ENCODE data around the gene ISG20. TPM values are rescaled to one million over a fixed set of nuclear protein-coding genes. Genes with fewer than 3 reads are reported as not detected.

Gene ISG20
- total RNA-seq, 4 donors from 2014 or later, result 6.1 to 15.1 (median 12.9) TPM

DNA sequence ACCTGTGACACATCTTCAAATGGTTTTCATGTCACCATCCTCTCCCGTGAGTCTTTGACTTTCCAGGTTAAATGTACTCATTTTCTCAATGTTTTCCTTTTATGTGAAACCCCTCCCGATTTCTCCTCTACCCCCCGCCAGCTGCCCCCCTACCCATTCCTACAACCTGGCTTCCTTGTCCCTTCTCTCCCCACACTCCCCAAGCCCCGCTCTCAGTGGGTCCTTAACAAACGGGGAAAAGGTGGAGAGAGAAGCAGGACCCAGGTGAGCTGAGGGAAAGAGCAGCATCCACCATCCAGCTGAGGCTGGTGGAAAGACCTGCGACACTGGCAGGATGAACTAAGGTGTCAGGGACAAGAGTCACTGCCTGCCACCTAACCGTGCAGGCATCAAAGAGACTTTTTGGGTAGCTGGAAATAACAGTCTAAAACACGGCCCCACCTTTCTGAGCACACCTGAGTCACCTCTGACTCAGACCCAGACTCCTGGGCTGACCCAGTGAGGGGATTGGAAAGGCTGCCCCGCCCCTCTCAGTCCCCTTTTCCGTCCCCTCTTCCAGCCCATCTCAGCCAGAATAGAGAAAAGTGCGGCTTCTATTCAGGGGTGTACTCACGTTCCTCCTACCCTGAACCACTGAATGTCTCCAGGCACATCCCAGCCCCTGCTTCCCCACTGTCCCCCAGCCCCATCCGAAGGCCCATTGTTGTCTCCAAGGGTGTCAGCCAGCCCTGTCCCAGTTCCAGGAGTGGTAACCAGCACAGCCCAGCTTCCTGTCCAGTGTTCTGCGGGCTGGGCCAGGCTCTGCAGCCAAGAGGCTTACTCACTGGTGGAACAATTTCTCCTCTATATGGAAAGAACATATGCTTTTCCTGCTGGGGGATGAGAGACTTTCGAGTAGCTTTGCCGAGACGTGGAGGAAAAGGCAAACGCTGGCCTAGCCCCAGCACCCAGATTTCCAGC, 20.4 kb downstream of the ISG20 start:
- H3K27me3 ChIP-seq, result no peaks in the 10 kb centered on the region
- TF ChIP-seq POLR2AphosphoS5 (IDR thresholded peaks at IDR 0.05), result no peak
- no peak for TF ChIP-seq POLR2A (IDR thresholded peaks at IDR 0.05)
- TF ChIP-seq, protein P1, sequence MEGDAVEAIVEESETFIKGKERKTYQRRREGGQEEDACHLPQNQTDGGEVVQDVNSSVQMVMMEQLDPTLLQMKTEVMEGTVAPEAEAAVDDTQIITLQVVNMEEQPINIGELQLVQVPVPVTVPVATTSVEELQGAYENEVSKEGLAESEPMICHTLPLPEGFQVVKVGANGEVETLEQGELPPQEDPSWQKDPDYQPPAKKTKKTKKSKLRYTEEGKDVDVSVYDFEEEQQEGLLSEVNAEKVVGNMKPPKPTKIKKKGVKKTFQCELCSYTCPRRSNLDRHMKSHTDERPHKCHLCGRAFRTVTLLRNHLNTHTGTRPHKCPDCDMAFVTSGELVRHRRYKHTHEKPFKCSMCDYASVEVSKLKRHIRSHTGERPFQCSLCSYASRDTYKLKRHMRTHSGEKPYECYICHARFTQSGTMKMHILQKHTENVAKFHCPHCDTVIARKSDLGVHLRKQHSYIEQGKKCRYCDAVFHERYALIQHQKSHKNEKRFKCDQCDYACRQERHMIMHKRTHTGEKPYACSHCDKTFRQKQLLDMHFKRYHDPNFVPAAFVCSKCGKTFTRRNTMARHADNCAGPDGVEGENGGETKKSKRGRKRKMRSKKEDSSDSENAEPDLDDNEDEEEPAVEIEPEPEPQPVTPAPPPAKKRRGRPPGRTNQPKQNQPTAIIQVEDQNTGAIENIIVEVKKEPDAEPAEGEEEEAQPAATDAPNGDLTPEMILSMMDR (IDR thresholded peaks at IDR 0.05), result no peak
- no peak for TF ChIP-seq EP300 (IDR thresholded peaks at IDR 0.05)
- no peak overlapping the region for H3K27ac ChIP-seq
- peak in 1 of 2 donors; percentile 76 for DNase-seq (ENCODE audit: low spot score in 2 of 2)
- H3K4me1 ChIP-seq, result no peaks in the 10 kb centered on the region
- WGBS, result 79% methylated on average over 17 of the region's 18 CpGs
- no peak overlapping the region for H3K4me3 ChIP-seq
- no peaks in the 10 kb centered on the region for H3K9me3 ChIP-seq
- no peaks in the 10 kb centered on the region for H3K36me3 ChIP-seq

DNA sequence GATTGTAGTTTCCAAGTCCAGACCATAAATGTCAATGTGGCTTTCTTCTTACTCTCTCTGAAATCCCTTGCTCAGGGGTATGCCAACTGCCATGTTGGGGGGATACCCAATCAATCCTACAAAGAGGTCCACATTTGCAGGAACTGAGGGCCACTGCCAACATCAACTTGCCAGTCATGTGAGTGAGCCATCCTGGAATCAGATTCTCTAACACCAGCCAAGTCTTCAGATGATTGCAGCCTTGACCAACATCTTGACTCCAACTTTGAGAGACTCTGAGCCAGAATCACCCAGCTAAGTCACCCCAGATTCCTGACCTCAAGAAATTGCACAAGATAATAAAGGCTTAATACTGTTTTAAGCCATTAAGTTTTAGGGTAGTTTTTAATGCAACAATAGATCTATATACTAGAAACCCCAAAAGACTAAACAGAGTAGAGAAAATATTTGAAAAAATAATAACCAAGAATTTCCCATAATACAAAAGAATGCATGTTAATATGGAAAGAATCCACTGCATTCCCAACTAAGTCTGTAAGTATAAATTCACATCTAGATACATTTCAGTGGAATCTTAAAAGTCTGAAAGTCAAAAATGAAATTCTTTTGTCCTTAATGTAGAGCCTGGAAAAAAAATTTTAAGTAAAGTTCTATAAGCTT, 22.4 kb downstream of the ISG20 start:
- Histone ChIP-seq H3K4me1 (no peaks in the 10 kb centered on the region), H3K4me3 (no peak overlapping the region), H3K36me3 (no peaks in the 10 kb centered on the region), H3K27ac (no peak overlapping the region), H3K27me3 (no peaks in the 10 kb centered on the region), H3K9me3 (no peaks in the 10 kb centered on the region)
- TF ChIP-seq, protein P1 (IDR thresholded peaks at IDR 0.05), result no peak
- TF ChIP-seq POLR2AphosphoS5 (IDR thresholded peaks at IDR 0.05), result no peak
- no peak for DNase-seq (ENCODE audit: low spot score in 2 of 2)

DNA sequence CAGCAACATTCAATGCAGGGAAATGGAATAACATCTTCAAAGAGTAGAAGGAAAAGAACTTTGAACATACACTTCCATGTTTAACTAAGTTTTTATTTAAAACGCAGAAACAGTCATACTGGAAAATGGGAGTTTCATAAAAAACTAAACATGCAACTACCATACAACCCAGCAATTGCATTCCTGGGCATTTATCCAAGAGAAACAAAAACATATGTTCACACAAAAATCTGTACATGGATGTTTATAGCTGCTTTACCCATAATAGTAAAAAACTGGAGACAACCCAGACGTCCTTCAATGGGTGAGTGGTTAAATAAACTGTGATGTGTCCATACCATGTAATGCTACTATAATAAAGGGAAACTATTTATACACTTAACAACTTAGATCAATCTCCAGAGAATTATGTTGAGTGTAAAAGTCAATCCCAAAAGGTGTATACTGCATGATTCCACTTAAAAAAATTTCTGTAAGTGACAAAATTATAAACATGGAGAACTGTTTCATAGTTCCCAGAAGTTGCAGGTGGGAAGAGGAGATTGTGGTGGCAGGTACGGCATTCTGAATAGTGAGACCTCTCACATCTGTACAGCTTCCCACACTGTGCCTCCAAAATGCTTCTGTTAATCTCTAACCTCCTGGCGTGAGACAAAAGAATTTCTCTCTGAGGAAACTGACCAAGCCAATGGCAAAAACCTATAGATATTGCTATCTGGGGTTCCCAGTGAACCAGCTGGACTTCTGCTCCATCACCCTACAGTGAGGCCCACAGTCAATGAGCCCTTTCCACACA, 23.1 kb downstream of the ISG20 start:
- Histone ChIP-seq H3K27me3 (no peaks in the 10 kb centered on the region), H3K36me3 (no peaks in the 10 kb centered on the region), H3K4me1 (no peaks in the 10 kb centered on the region), H3K4me3 (no peak overlapping the region), H3K27ac (no peak overlapping the region), H3K9me3 (no peaks in the 10 kb centered on the region)
- 76% methylated on average over 4 of the region's 4 CpGs for WGBS
- DNase-seq (ENCODE audit: low spot score in 2 of 2), result no peak
- TF ChIP-seq POLR2A (IDR thresholded peaks at IDR 0.05), result no peak
- TF ChIP-seq EP300 (IDR thresholded peaks at IDR 0.05), result no peak
- TF ChIP-seq, protein P1 (IDR thresholded peaks at IDR 0.05), result no peak
- TF ChIP-seq POLR2AphosphoS5 (IDR thresholded peaks at IDR 0.05), result no peak

DNA sequence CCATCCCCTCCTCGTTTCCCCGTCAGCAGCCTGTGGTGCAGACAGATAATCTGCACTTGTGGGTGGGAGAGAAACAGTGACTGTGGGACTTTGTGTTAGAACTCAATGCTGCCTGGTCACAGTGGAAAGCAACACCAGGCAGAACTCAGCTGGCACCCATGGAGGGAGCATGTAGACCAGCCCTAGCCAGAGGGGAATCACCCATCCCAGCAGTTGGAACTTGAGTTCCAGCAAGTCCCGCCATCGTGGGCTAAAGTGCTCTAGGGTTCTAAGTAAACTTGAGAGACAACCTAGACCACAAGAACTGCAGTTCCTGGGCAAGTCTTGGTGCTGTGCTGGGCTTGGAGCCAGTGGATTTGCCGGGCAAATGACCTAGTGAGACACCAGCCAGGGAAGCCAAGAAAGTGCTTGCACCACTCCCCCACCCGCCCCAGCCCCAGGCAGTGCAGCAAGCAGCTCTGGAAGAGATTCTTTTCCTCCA, 24.4 kb downstream of the ISG20 start:
- Histone ChIP-seq H3K27me3 (no peaks in the 10 kb centered on the region), H3K4me3 (no peak overlapping the region), H3K9me3 (no peaks in the 10 kb centered on the region), H3K36me3 (no peaks in the 10 kb centered on the region), H3K27ac (no peak overlapping the region), H3K4me1 (no peaks in the 10 kb centered on the region)
- DNase-seq (ENCODE audit: low spot score in 2 of 2), result peak in 1 of 2 donors; percentile 61
- no peak for TF ChIP-seq POLR2A (IDR thresholded peaks at IDR 0.05)
- no peak for TF ChIP-seq EP300 (IDR thresholded peaks at IDR 0.05)
- TF ChIP-seq, protein P1 (IDR thresholded peaks at IDR 0.05), result no peak
- no peak for TF ChIP-seq POLR2AphosphoS5 (IDR thresholded peaks at IDR 0.05)
- WGBS, result 95% methylated on average over 2 of the region's 6 CpGs
